Muscle layer of duodenum (tissue), 2 donors: ENCODE measurements around the gene CD81.
"Not testable (repeated sequence)": the region's sequence is repeated elsewhere in the genome, so short reads cannot be mapped to it uniquely, and the experiment has no call there.

Source experiments
- H3K27ac ChIP-seq: one replicate; pipeline ENCODE4 v1.7.0; 2013; ENCODE audit warnings: mild to moderate bottlenecking, low read length
- H3K27me3 ChIP-seq: one replicate; pipeline ENCODE4 v1.7.0; 2013; ENCODE audit warnings: low read depth, mild to moderate bottlenecking, control low read depth, low read length
- H3K36me3 ChIP-seq, 2 donors: one replicate each; pipeline ENCODE4 v1.7.0; 2013; ENCODE audit warnings: low read length in 2 of 2, control low read depth in 1 of 2, mild to moderate bottlenecking in 1 of 2; ENCODE audit not compliant: insufficient read depth in 2 of 2, control insufficient read depth in 1 of 2
- H3K4me1 ChIP-seq, 2 donors: one replicate each; pipeline ENCODE4 v1.7.0; 2013; ENCODE audit warnings: low read length in 2 of 2, mild to moderate bottlenecking in 2 of 2, control low read depth in 1 of 2, moderate library complexity in 1 of 2; ENCODE audit not compliant: insufficient read depth in 2 of 2, control insufficient read depth in 1 of 2
- H3K4me3 ChIP-seq, 2 donors: one replicate each; pipeline ENCODE4 v1.7.0; 2013; ENCODE audit warnings: low read length in 2 of 2, low read depth in 1 of 2, mild to moderate bottlenecking in 1 of 2
- H3K9me3 ChIP-seq, 2 donors: one replicate each; pipeline ENCODE4 v1.7.0; 2013; ENCODE audit warnings: low read length in 2 of 2, control low read depth in 1 of 2, mild to moderate bottlenecking in 1 of 2; ENCODE audit not compliant: control insufficient read depth in 1 of 2
- donor health status: healthy.

The CD81 gene, protein sequence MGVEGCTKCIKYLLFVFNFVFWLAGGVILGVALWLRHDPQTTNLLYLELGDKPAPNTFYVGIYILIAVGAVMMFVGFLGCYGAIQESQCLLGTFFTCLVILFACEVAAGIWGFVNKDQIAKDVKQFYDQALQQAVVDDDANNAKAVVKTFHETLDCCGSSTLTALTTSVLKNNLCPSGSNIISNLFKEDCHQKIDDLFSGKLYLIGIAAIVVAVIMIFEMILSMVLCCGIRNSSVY

DNA sequence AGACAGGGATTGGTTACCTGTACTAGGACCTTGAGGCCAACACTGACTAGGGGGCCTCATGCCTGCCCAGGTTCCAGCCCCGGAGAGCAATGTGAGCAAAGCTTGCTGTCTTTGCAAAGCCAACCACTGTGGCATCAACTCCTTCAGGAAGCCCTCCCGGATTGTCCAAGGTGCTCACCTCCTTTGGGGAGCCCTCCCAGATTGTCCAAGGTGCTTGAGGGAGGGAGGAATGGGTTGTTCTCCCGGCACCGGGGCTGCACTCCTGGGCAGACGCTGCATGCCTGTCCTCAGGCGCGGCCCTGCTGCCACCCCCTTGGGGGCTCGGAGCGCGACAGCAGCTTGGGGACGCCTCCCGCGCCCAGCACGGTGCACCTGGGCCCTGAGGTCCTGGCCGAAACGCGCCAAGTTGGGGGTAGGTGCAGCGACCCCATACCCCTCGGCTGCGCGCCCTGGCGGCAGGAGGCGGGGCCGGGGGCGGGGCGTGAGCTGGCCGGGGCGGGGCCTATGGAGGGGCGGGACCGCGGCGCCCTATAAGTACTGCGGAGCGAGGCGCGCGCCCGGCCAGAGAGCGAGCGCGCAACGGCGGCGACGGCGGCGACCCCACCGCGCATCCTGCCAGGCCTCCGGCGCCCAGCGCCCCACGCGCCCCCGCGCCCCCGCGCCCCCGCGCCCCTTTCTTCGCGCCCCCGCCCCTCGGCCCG is at the start of gene CD81:
Gene CD81 (plus strand): TSS at position 560 of the 701 bp plus-strand sequence. CDS start 240 bp downstream, outside the sequence.
- peak within 1 kb of the TSS; percentile 94 for H3K27ac ChIP-seq
- no peaks in the 10 kb centered on the region for H3K36me3 ChIP-seq
- peaks cover 5 to 33% of the 10 kb centered on the region in 2 donors for H3K4me1 ChIP-seq
- peak within 1 kb of the TSS; percentile 72 to 81 for H3K4me3 ChIP-seq
- no peaks in the 10 kb centered on the region for H3K27me3 ChIP-seq
- no peaks in the 10 kb centered on the region for H3K9me3 ChIP-seq

DNA sequence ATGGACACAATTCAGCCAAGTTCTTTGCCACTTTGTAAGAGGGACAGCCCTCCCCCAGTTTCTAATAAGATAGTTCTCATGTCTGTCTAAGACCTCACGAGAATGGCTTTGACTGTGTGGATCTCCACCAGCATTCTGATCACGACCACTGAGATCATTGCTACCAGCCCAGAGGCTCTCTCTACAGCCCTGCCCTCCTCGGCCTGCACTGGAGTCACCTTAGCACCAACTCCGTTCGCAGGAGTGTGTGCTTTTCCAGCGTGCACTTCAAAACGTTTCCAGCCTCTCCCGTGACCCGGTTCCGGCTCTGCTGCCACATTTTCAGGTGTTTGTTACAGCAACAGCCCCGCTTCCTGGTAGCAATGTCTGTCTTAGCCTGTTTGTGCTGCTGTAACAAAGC is 49.1 kb upstream of the CD81 start:
- Histone ChIP-seq H3K4me3 (no peak overlapping the region), H3K27ac (no peak overlapping the region), H3K9me3 (no peaks in the 10 kb centered on the region), H3K36me3 (no peaks in the 10 kb centered on the region), H3K4me1 (no peaks in the 10 kb centered on the region), H3K27me3 (no peaks in the 10 kb centered on the region)

DNA sequence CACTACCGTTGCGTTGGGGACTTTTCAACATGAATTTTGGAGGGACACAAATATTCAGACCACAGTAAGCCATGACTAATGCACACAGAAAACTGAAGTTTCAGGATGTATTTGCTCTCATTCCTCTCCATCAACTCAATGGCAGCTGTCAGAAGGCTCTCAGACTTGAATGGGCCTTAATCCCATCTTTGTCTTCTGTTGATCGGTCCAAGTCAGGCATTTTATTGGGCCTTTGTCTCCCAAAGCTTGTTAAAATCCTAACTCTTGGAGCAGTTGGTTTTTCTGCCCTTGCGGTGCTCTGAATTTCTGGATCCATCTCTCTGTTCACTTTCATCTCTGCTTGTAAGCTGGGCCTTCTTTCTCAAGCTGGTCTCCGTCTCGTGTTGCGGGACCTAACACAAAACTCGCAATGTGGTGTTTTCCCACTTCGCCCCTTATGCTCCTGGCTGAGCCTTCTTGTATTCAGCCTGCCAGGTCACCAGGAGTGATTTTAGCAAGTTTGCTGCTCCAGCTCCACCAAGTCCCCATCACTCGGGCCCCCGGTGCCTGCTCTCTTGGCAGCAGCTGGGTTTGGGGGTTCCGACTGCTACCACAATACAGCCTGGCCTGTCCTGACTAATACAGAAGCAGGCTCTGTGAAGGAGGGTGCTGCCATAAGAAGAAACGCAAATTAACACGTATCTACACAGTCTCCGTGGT is 48.3 kb upstream of the CD81 start:
- Histone ChIP-seq H3K4me1 (no peaks in the 10 kb centered on the region), H3K9me3 (no peaks in the 10 kb centered on the region), H3K27ac (no peak overlapping the region), H3K4me3 (no peak overlapping the region), H3K27me3 (no peaks in the 10 kb centered on the region), H3K36me3 (no peaks in the 10 kb centered on the region)

DNA sequence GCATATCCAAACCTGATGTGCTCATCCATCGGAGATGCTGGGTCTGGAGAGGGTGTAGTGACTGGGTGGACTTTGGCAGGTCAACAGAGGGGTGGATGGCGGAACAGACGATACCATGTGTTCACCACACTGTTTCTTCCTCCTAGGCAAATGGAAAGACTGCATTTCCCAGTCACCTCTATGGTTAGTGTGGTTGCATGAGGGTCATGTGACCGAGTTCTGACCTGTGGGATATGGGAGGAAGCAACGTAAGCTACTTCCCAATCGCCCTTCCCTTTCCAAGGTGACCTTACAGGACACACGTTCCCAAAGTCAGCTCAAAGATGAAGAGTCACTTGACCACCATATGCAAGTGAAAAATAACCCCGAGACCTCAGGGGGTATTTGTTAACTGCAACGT is 47.6 kb upstream of the CD81 start:
- no peaks in the 10 kb centered on the region for H3K36me3 ChIP-seq
- H3K27me3 ChIP-seq: no peaks in the 10 kb centered on the region
- H3K27ac ChIP-seq: no peak overlapping the region
- no peaks in the 10 kb centered on the region for H3K9me3 ChIP-seq
- H3K4me3 ChIP-seq: no peak overlapping the region
- no peaks in the 10 kb centered on the region for H3K4me1 ChIP-seq

DNA sequence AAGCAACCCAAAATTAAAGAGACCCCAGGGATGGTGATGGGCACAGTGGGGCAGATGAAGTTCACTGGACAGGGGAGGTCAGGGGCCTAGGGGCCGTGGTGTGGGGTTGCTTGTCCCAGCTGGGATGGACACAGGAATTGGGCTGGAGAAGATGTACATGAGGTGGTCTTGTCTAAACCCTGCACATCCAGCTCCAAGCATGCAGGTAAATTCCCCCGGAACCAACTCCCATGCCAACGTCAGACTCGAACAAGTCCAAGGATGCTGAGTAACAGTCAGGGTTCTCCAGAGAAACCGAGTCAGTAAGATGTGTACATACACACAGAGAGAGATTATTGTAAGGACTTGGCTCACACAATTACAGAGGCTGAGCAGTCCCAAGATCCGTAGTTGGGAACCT is 46.4 kb upstream of the CD81 start:
- H3K27ac ChIP-seq: no peak overlapping the region
- no peaks in the 10 kb centered on the region for H3K27me3 ChIP-seq
- no peaks in the 10 kb centered on the region for H3K36me3 ChIP-seq
- H3K4me3 ChIP-seq: no peak overlapping the region
- H3K4me1 ChIP-seq: no peaks in the 10 kb centered on the region
- no peaks in the 10 kb centered on the region for H3K9me3 ChIP-seq

DNA sequence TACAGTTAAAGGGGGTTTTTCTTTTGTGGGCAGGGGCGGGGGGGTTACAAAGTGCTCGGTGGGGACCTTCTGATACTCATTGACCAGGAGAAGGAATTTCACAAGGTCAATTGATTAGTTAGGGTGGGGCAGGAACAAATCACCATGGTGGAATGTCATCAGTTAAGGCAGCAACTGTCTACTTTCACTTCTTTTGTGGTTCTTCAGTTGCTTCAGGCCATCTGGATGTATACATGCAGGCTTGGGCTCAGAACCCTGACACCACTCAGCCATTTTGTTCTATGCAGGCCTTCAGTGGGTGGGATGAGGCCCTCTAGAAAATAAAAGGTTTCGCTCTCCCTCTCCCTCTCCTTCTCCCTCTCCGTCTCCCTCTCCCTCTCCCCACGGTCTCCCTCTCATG is 45.7 kb upstream of the CD81 start:
- no peaks in the 10 kb centered on the region for H3K9me3 ChIP-seq
- no peak overlapping the region for H3K27ac ChIP-seq
- no peaks in the 10 kb centered on the region for H3K27me3 ChIP-seq
- no peaks in the 10 kb centered on the region for H3K4me1 ChIP-seq
- H3K36me3 ChIP-seq: no peaks in the 10 kb centered on the region
- no peak overlapping the region for H3K4me3 ChIP-seq

DNA sequence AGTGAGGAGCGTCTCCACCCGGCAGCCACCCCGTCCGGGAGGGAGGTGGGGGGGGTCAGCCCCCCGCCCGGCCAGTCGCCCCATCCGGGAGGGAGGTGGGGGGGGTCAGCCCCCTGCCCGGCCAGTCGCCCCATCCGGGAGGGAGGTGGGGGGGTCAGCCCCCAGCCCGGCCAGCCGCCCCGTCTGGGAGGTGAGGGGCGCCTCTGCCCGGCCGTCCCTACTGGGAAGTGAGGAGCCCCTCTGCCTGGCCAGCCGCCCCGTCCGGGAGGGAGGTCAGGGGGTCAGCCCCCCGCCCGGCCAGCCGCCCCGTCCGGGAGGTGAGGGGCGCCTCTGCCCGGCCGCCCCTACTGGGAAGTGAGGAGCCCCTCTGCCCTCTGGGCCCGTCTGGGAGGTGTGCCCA is 44.5 kb upstream of the CD81 start:
- not testable (repeated sequence) for H3K9me3 ChIP-seq, H3K27me3 ChIP-seq, H3K4me1 ChIP-seq, H3K36me3 ChIP-seq, H3K27ac ChIP-seq, H3K4me3 ChIP-seq

DNA sequence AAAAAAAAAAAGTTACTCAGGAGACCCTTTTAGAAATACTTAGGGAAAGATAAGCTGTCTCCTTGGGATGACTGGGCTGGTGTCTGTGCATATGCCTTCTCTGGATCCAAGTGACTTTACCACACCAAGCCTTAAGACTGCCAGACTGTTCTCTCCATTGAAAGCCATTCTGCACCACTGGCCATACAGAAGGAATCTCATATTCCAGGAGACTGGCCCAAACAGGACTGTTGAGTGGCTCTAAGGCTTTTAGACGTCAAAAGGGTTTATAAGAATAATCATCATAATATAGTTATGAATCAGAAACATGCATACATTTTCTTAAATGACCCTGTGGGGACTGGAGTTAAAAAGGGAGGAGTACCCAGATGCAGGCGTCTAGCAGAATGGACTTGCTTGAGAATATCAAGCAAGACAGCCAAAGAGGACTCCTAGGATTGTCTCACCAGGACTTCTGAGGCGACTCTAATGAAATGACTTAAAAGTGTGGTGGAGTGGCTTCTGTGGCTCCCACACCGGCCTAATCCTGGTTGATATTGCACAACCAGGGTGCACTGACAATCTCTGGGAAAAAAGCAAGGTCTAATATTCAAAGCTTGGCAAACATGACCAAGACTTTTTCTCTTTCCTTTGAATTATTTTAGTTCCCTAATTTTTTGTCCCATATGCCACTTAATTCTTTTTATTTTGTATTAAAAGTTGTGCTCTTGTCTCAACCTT is 43.5 kb upstream of the CD81 start:
- not testable (repeated sequence) for H3K9me3 ChIP-seq, H3K4me1 ChIP-seq, H3K4me3 ChIP-seq, H3K27ac ChIP-seq, H3K27me3 ChIP-seq, H3K36me3 ChIP-seq

DNA sequence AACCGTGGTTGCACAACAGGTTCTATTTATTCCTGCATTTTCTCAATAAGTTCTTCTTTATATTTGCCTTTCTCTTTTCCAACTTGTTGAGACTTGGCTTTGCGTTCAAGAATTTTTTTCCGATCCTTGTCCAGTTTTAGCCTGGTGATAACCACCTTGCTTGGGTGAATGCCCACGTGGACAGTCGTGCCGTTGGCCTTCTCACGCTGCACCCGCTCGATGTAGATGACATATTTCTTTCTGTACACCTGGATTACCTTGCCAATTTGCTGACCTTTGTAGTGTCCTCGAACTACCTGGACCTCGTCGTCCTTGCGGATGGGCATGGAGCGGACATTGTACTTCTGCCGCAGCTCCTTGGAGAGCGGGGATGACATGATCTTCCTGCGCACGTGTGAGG is 41.8 kb upstream of the CD81 start:
- H3K27ac ChIP-seq, H3K4me1 ChIP-seq, H3K4me3 ChIP-seq, H3K27me3 ChIP-seq, H3K9me3 ChIP-seq, H3K36me3 ChIP-seq: not testable (repeated sequence)

DNA sequence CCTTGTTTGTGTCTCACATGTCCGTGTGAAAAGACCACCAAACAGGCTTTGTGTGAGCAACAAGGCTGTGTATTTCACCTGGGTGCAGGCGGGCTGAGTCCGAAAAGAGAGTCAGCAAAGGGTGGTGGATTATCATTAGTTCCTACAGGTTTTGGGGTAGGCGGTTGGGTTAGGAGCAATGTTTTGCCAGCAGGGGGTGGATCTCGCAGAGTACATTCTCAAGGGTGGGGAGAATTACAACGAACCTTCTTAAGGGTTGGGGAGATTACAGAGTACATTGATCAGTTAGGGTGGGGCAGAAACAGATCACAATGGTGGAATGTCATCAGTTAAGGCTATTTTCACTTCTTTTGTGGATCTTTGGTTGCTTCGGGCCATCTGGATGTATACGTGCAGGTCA is 38.4 kb upstream of the CD81 start:
- H3K27ac ChIP-seq, H3K27me3 ChIP-seq, H3K36me3 ChIP-seq, H3K4me1 ChIP-seq, H3K9me3 ChIP-seq, H3K4me3 ChIP-seq: not testable (repeated sequence)

DNA sequence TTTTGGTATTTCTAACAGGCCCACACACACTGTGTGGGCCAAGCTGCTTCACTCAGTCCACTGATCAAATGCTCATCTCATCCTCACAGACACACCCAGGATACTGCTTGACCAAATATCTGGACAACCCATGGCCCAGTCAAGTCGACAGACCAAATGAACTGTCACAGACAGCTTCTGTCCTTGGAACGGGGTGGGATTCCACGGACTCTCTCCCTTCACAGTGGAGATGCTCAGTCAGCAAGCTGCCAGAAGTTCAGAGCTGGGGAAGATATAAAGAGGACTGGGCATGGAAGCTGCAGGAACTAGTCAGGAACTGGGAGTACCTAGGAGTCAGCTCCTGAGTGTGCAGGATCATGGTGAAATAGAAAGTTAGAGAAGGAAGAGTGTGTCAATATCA is 34.6 kb upstream of the CD81 start:
- H3K27me3 ChIP-seq: no peaks in the 10 kb centered on the region
- no peaks in the 10 kb centered on the region for H3K36me3 ChIP-seq
- H3K4me3 ChIP-seq: no peak overlapping the region
- peaks cover 0 to 7% of the 10 kb centered on the region in 2 donors for H3K9me3 ChIP-seq
- H3K4me1 ChIP-seq: no peaks in the 10 kb centered on the region
- H3K27ac ChIP-seq: no peak overlapping the region
